ENCODE results near the gene FBXW11.
A peak's percentile ranks its signal among the peaks of the same experiment; 100 is the strongest.

The FBXW11 gene

GRCh38 chr5:172015346-172015745, 8.9 kb upstream of the FBXW11 start:
- TF ChIP-seq ZFX (IDR thresholded peaks at IDR 0.05; ENCODE audit: borderline replicate concordance) = no peak
- no peak for TF ChIP-seq CTCF (IDR thresholded peaks at IDR 0.05)
- no peak overlapping the region for H3K27ac ChIP-seq

GRCh38 chr5:172010278-172010677, 3.8 kb upstream of the FBXW11 start:
- TF ChIP-seq ZFX (IDR thresholded peaks at IDR 0.05; ENCODE audit: borderline replicate concordance) (no peak), CTCF (IDR thresholded peaks at IDR 0.05) (no peak)
- H3K27ac ChIP-seq = no peak overlapping the region

- TF ChIP-seq ZFX (IDR thresholded peaks at IDR 0.05; ENCODE audit: borderline replicate concordance) = no peak
Observed at GRCh38 chr5:172009536-172010270, 3.3 kb upstream of the FBXW11 start.

GRCh38 chr5:172008689-172009141, 2.3 kb upstream of the FBXW11 start:
- H3K27ac ChIP-seq = no peak overlapping the region
- TF ChIP-seq ZFX (IDR thresholded peaks at IDR 0.05; ENCODE audit: borderline replicate concordance) (no peak), CTCF (IDR thresholded peaks at IDR 0.05) (no peak)

More at GRCh38 chr5:172009536-172010270, 3.3 kb upstream of the FBXW11 start:
- no peak overlapping the region for H3K27ac ChIP-seq

- no peak overlapping the region for H3K27ac ChIP-seq
- TF ChIP-seq ZFX (IDR thresholded peaks at IDR 0.05; ENCODE audit: borderline replicate concordance) (no peak), CTCF (IDR thresholded peaks at IDR 0.05) (no peak)
Observed at GRCh38 chr5:172008111-172008455, 1.6 kb upstream of the FBXW11 start.

GRCh38 chr5:172007175-172008110, 1.0 kb upstream of the FBXW11 start:
- peak overlapping the region; percentile 90 for H3K27ac ChIP-seq
- TF ChIP-seq ZFX (IDR thresholded peaks at IDR 0.05; ENCODE audit: borderline replicate concordance) = no peak
- TF ChIP-seq CTCF (IDR thresholded peaks at IDR 0.05) = no peak

GRCh38 chr5:172005708-172006320, 624 bp downstream of the FBXW11 start:
- TF ChIP-seq CTCF (IDR thresholded peaks at IDR 0.05) = no peak
- no peak for TF ChIP-seq ZFX (IDR thresholded peaks at IDR 0.05; ENCODE audit: borderline replicate concordance)
- peak overlapping the region; percentile 90 for H3K27ac ChIP-seq
